PC-9 (cell line): ENCODE results near the gene PCDH8. TPM values are rescaled to one million over a fixed set of nuclear protein-coding genes. Genes with fewer than 3 reads are reported as not detected.

Experiments used
- BruUV-seq: library from RNA; stranded (reverse); fragments of 400-500 nt; replicated peaks from 2 replicates; lab custom pipeline; 2021; lab: Mats Ljungman, UMichigan
- CTCF ChIA-PET: fragments of 300-600 bp; sonication (Branson Sonifier 250); formaldehyde crosslinking; loops from one replicate; lab custom pipeline; 2022; ENCODE audit warnings: antibody characterized with exemption; lab: Charles Lee
- POLR2A ChIA-PET: fragments of 300-600 bp; sonication (Branson Sonifier 250); formaldehyde crosslinking; loops from one replicate; lab custom pipeline; 2022; ENCODE audit warnings: antibody characterized with exemption; ENCODE audit not compliant: unreplicated experiment; lab: Charles Lee
- DNase-seq, 2 experiments: peaks; one replicate each; pipeline versions ENCODE4 v3.0.0 to v3.0.0-alpha.2; 2015 to 2022; ENCODE audit warnings: mixed read lengths in 1 of 2
- H2AFZ ChIP-seq: fragments of 200-600 bp; sonication (generic); 2 replicates; pipeline ENCODE4 v1.8.1; 2017; ENCODE audit warnings: antibody characterized with exemption
- H3F3A ChIP-seq: fragments of 200-600 bp; sonication (generic); 2 replicates; pipeline ENCODE4 v1.8.1; 2017; ENCODE audit warnings: antibody characterized with exemption, mild to moderate bottlenecking, low read depth; ENCODE audit not compliant: insufficient read depth
- H3K27ac ChIP-seq: fragments of 200-600 bp; sonication (generic); 2 replicates; pipeline ENCODE4 v1.6.1; 2016; ENCODE audit warnings: mixed run types
- H3K27me3 ChIP-seq: fragments of 200-600 bp; sonication (generic); 2 replicates; pipeline ENCODE4 v1.6.1; 2016; ENCODE audit warnings: low read depth, mixed run types; ENCODE audit not compliant: insufficient read depth
- H3K36me3 ChIP-seq: fragments of 200-600 bp; sonication (generic); 2 replicates; pipeline ENCODE4 v1.6.1; 2016; ENCODE audit warnings: low read depth, mixed run types
- H3K4me1 ChIP-seq: fragments of 200-600 bp; sonication (generic); replicated peaks from 2 replicates; pipeline ENCODE4 v1.6.1; 2016; ENCODE audit warnings: mixed run types; ENCODE audit not compliant: insufficient read depth
- H3K4me2 ChIP-seq: fragments of 200-600 bp; sonication (generic); 2 replicates; pipeline ENCODE4 v1.6.1; 2017; ENCODE audit warnings: mixed run types
- H3K4me3 ChIP-seq: fragments of 200-600 bp; sonication (generic); 2 replicates; pipeline ENCODE4 v1.6.1; 2016; ENCODE audit warnings: mixed run types
- H3K79me2 ChIP-seq: fragments of 200-600 bp; sonication (generic); 2 replicates; pipeline ENCODE4 v1.6.1; 2017; ENCODE audit warnings: low read depth, mixed run types
- H3K9me2 ChIP-seq: fragments of 200-600 bp; sonication (generic); 2 replicates; pipeline ENCODE4 v1.8.1; 2017; ENCODE audit warnings: mild to moderate bottlenecking; ENCODE audit not compliant: insufficient read depth
- H3K9me3 ChIP-seq: fragments of 200-600 bp; sonication (generic); 2 replicates; pipeline ENCODE4 v1.8.1; 2016; ENCODE audit warnings: low read depth; ENCODE audit not compliant: insufficient read depth
- H4K20me1 ChIP-seq: fragments of 200-600 bp; sonication (generic); 2 replicates; pipeline ENCODE4 v1.8.1; 2017; ENCODE audit not compliant: insufficient read depth
- EZH2 ChIP-seq: fragments of 200-600 bp; sonication (generic); IDR thresholded peaks from 2 replicates; pipeline ENCODE4 v1.8.0; 2017; ENCODE audit warnings: antibody characterized with exemption, low read depth
- intact Hi-C: fragments of 100-400 bp; cut with micrococcal nuclease; formaldehyde crosslinking; loops from one replicate; pipeline ENCODE4 v1.10.0; 2022; ENCODE audit not compliant: unreplicated experiment
- microRNA-seq: library from miRNA; unstranded; fragments of <30 nt; microRNA quantifications from one replicate; pipeline ENCODE4 v1.2.0, GENCODE V29; 2021; ENCODE audit warnings: borderline number of aligned reads, borderline replicate concordance
- total RNA-seq: library from RNA; stranded (reverse); gene quantifications from 2 replicates; pipeline ENCODE4 v1.2.3, GENCODE V29; 2021
- TF ChIP-seq, protein P1 (sequence below): fragments of 200-600 bp; sonication (generic); conservative IDR thresholded peaks from 2 replicates; pipeline ENCODE4 v1.6.1; 2017; ENCODE audit warnings: mixed run types, antibody characterized with exemption, mild to moderate bottlenecking, moderate library complexity

The PCDH8 gene
- total RNA-seq, 1 experiment from 2014 or later: not detected

DNA sequence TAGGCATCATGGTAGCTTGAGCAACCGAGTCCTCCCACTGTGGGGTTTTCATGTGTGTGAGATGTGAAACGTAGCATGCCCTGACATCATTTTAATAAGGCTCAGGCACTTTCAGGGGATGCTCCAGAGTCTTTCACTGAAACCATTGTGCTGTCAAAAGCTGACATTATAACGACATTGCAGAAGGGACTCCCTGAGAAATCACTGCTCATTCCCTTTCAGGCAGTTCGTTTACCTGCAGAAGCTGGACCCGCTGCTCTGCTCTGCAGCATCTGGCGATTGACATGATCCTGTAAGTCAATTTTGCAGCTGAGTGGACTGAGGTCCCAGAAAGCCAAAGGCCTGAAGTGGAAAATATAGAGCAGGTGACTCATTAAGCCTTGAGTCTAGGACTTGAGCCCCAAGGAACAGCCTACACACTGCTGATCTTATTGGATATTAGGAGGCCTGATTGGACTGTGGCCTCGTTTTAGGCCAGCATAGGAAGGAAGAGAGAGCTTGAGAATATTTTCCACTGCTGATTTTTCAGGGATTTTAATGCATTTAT is 54.9 kb downstream of the PCDH8 start:
- POLR2A ChIA-PET: no interaction called here
- no peak overlapping the region for H2AFZ ChIP-seq
- H3K4me1 ChIP-seq: no peaks in the 10 kb centered on the region
- no TSS peak for BruUV-seq
- H3K9me3 ChIP-seq: no peaks in the 10 kb centered on the region
- no peaks in the 10 kb centered on the region for H3K36me3 ChIP-seq
- no peaks in the 10 kb centered on the region for H3F3A ChIP-seq
- H3K27ac ChIP-seq: no peak overlapping the region
- H3K9me2 ChIP-seq: no peaks in the 10 kb centered on the region
- no peaks in the 10 kb centered on the region for H4K20me1 ChIP-seq
- CTCF ChIA-PET: no interaction called here
- TF ChIP-seq EZH2: no peak
- TF ChIP-seq, protein P1, sequence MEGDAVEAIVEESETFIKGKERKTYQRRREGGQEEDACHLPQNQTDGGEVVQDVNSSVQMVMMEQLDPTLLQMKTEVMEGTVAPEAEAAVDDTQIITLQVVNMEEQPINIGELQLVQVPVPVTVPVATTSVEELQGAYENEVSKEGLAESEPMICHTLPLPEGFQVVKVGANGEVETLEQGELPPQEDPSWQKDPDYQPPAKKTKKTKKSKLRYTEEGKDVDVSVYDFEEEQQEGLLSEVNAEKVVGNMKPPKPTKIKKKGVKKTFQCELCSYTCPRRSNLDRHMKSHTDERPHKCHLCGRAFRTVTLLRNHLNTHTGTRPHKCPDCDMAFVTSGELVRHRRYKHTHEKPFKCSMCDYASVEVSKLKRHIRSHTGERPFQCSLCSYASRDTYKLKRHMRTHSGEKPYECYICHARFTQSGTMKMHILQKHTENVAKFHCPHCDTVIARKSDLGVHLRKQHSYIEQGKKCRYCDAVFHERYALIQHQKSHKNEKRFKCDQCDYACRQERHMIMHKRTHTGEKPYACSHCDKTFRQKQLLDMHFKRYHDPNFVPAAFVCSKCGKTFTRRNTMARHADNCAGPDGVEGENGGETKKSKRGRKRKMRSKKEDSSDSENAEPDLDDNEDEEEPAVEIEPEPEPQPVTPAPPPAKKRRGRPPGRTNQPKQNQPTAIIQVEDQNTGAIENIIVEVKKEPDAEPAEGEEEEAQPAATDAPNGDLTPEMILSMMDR: no peak
- H3K27me3 ChIP-seq: peaks cover 73% of the 10 kb centered on the region
- intact Hi-C loops: no loop called here
- DNase-seq: no peak
- no peak overlapping the region for H3K4me3 ChIP-seq
- no peak overlapping the region for H3K4me2 ChIP-seq
- no peaks in the 10 kb centered on the region for H3K79me2 ChIP-seq

Small RNA genes within 50 kb of the gene (microRNA-seq; reads per million reads assigned to microRNA genes)
- gene MIR759: not detected

Other genes with a start within 250 kb of the PCDH8 start
- 6.3 and 7.9 TPM in 2 replicates for gene HNRNPA1L2, start 206.2 kb downstream of the PCDH8 start, total RNA-seq
- 48.8 and 57.2 TPM in 2 replicates for gene SUGT1, start 195.8 kb downstream of the PCDH8 start, total RNA-seq
- not detected in 2 replicates for gene CNMD, start 108.8 kb downstream of the PCDH8 start, total RNA-seq
- gene OLFM4, start 180.2 kb upstream of the PCDH8 start, total RNA-seq: not detected in 2 replicates